NCI-H1694 treated with DMSO at 0.1 percent for 48 hours (cell line): ENCODE measurements around the gene TTI1.

Experiments
- DNase-seq: peaks from one replicate; lab custom pipeline; 2025; lab: John Stamatoyannopoulos, UW

The TTI1 gene

GRCh38 chr20:37937686-37938085 is 95.6 kb downstream of the TTI1 start:
- DNase-seq, result no peak

- no peak for DNase-seq
Measured at GRCh38 chr20:37936451-37936850, 96.8 kb downstream of the TTI1 start.

- DNase-seq, result no peak
Measured at GRCh38 chr20:37936041-37936440, 97.2 kb downstream of the TTI1 start.

GRCh38 chr20:37935435-37935834 is 97.8 kb downstream of the TTI1 start:
- no peak for DNase-seq

- DNase-seq, result no peak
Measured at GRCh38 chr20:37934634-37935375, 98.5 kb downstream of the TTI1 start.

- no peak for DNase-seq
Measured at GRCh38 chr20:37933786-37934633, 99.2 kb downstream of the TTI1 start.
